Measurements from ENCODE around the gene KDELR3.

DNA sequence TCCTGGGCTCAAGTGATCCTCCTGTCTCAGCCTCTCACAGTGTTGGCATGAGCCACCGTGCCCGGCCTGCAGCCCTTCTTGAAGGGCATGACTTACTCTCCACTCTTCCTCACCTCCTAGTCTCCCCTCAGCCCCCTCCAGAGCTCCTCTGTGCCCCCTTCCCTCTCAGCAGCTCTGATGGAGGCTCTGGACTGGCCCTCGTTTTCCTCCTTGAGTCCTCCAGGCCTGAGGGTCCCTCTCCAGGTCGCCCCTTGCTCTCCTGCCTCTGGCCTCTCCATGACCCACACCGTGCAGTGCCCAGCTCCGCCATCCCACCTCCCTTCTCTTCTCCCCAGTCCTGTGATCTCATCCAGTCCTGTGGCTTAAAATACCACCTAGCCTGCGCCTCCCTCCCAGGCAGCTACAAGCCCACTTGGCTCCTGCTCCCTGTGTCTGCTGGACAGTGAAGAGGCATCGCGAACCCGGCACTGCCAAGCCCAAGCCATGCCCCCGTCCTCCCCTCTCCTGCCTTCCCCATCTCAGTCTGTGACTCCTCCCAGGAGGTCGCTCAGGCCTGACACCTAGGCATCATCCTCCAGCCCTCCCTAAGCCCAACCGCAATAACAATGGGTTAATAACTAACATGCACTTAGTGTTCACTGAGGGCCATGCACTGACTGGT is 24.8 kb upstream of the KDELR3 start:
- TF ChIP-seq, protein P1, sequence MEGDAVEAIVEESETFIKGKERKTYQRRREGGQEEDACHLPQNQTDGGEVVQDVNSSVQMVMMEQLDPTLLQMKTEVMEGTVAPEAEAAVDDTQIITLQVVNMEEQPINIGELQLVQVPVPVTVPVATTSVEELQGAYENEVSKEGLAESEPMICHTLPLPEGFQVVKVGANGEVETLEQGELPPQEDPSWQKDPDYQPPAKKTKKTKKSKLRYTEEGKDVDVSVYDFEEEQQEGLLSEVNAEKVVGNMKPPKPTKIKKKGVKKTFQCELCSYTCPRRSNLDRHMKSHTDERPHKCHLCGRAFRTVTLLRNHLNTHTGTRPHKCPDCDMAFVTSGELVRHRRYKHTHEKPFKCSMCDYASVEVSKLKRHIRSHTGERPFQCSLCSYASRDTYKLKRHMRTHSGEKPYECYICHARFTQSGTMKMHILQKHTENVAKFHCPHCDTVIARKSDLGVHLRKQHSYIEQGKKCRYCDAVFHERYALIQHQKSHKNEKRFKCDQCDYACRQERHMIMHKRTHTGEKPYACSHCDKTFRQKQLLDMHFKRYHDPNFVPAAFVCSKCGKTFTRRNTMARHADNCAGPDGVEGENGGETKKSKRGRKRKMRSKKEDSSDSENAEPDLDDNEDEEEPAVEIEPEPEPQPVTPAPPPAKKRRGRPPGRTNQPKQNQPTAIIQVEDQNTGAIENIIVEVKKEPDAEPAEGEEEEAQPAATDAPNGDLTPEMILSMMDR (conservative IDR thresholded peaks at IDR 0.05 in 1 of 2, IDR thresholded peaks at IDR 0.05 in 1 of 2; ENCODE audit: low read depth in 1 of 2, low read length in 2 of 2), result no peak
- TF ChIP-seq EZH2 (IDR thresholded peaks at IDR 0.05; ENCODE audit: low read length, missing control alignments), result no peak

Measured in fibroblast of lung (primary cell).